Measurements from ENCODE around the gene MFAP4.

- no peak for TF ChIP-seq JUNB (CRISPR knock-in tag; conservative IDR thresholded peaks at IDR 0.05)
- no peak for TF ChIP-seq HMGXB4 (CRISPR knock-in tag; IDR thresholded peaks at IDR 0.05)
- TF ChIP-seq, protein P1, sequence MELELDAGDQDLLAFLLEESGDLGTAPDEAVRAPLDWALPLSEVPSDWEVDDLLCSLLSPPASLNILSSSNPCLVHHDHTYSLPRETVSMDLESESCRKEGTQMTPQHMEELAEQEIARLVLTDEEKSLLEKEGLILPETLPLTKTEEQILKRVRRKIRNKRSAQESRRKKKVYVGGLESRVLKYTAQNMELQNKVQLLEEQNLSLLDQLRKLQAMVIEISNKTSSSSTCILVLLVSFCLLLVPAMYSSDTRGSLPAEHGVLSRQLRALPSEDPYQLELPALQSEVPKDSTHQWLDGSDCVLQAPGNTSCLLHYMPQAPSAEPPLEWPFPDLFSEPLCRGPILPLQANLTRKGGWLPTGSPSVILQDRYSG (tag; conservative IDR thresholded peaks at IDR 0.05; ENCODE audit: low read depth) = no peak
- TF ChIP-seq, protein P2, sequence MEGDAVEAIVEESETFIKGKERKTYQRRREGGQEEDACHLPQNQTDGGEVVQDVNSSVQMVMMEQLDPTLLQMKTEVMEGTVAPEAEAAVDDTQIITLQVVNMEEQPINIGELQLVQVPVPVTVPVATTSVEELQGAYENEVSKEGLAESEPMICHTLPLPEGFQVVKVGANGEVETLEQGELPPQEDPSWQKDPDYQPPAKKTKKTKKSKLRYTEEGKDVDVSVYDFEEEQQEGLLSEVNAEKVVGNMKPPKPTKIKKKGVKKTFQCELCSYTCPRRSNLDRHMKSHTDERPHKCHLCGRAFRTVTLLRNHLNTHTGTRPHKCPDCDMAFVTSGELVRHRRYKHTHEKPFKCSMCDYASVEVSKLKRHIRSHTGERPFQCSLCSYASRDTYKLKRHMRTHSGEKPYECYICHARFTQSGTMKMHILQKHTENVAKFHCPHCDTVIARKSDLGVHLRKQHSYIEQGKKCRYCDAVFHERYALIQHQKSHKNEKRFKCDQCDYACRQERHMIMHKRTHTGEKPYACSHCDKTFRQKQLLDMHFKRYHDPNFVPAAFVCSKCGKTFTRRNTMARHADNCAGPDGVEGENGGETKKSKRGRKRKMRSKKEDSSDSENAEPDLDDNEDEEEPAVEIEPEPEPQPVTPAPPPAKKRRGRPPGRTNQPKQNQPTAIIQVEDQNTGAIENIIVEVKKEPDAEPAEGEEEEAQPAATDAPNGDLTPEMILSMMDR (IDR thresholded peaks at IDR 0.05 in 2 of 3, conservative IDR thresholded peaks at IDR 0.05 in 1 of 3; ENCODE audit: insufficient read depth in 2 of 3, low read depth in 1 of 3, low read length in 3 of 3) = no peak
- no peak for TF ChIP-seq POLR2AphosphoS5 (IDR thresholded peaks at IDR 0.05; ENCODE audit: control insufficient read depth, insufficient read depth, low read depth, low read length)
- TF ChIP-seq PHTF2 (CRISPR knock-in tag; IDR thresholded peaks at IDR 0.05) = no peak
Measured at GRCh38 chr17:19382531-19383444, 4.2 kb downstream of the MFAP4 start.
